SK-N-MC (cell line): ENCODE measurements around the gene RASA1.

Source experiments
- EZH2 ChIP-seq: fragments of 200-600 bp; sonication (generic); IDR thresholded peaks from one replicate; pipeline ENCODE4 v1.6.1; 2017; ENCODE audit warnings: antibody characterized with exemption
- FOXP2 ChIP-seq: optimal IDR thresholded peaks from 2 replicates; pipeline ENCODE3; 2011; ENCODE audit warnings: mild to moderate bottlenecking, moderate library complexity; ENCODE audit not compliant: insufficient read depth; ENCODE audit errors: extremely low read length, control extremely low read depth
- POLR2AphosphoS5 ChIP-seq: IDR thresholded peaks from 2 replicates; pipeline ENCODE4 v1.6.1; 2012; ENCODE audit warnings: mild to moderate bottlenecking, low read depth, low read length, borderline replicate concordance

DNA sequence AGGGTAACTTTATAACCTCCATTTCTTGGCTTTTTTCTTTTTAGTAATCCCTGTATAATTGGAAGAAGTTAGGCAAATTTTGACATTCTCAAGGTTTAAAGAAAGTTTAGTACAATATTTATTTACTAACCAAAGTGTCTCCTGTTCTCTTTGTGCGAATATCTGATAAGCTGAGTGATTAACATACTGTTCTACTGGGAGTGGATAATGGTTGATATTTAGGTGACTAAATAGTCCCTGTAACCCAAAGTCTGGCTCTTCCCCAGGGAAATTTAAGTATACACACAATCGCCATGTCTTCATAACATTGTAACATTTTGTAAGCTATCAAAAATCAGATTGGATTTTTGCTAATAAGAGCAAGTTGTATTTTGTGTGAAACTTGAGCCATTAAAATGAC is 105.0 kb downstream of the RASA1 start:
- TF ChIP-seq POLR2AphosphoS5 (no peak), EZH2 (no peak), FOXP2 (no peak)
